Activated T-cell treated with anti-CD3 and anti-CD28 coated beads for 1 hour (primary cell): Measurements from ENCODE around the gene TRAPPC14.
"Not testable (repeated sequence)": the region's sequence is repeated elsewhere in the genome, so short reads cannot be mapped to it uniquely, and the experiment has no call there.

ENCODE experiments used
- DNase-seq: peaks from one replicate; pipeline ENCODE4 v3.0.0-alpha.2; 2020; ENCODE audit warnings: low read depth

The TRAPPC14 gene

GRCh38 chr7:100158229-100159098, at the start of gene TRAPPC14:
TRAPPC14 (minus strand) TSS chr7:100158723; CDS start chr7:100158499, 224 bp downstream.
- peak; percentile 90 for DNase-seq

GRCh38 chr7:100204454-100204853, 45.9 kb upstream of the TRAPPC14 start:
- no peak for DNase-seq

- DNase-seq, result no peak
Observed at GRCh38 chr7:100200693-100201092, 42.2 kb upstream of the TRAPPC14 start.

GRCh38 chr7:100198266-100198665, 39.7 kb upstream of the TRAPPC14 start:
- DNase-seq, result no peak

- DNase-seq, result not testable (repeated sequence)
Observed at GRCh38 chr7:100195901-100196322, 37.4 kb upstream of the TRAPPC14 start.

- no peak for DNase-seq
Observed at GRCh38 chr7:100195222-100195621, 36.7 kb upstream of the TRAPPC14 start.

- DNase-seq, result no peak
Observed at GRCh38 chr7:100192969-100193368, 34.4 kb upstream of the TRAPPC14 start.

- DNase-seq, result not testable (repeated sequence)
Observed at GRCh38 chr7:100192281-100192862, 33.8 kb upstream of the TRAPPC14 start.

- no peak for DNase-seq
Observed at GRCh38 chr7:100191775-100192174, 33.3 kb upstream of the TRAPPC14 start.

- no peak for DNase-seq
Observed at GRCh38 chr7:100190048-100190711, 31.7 kb upstream of the TRAPPC14 start.

GRCh38 chr7:100189061-100189460, 30.5 kb upstream of the TRAPPC14 start:
- no peak for DNase-seq

GRCh38 chr7:100185726-100186125, 27.2 kb upstream of the TRAPPC14 start:
- DNase-seq, result no peak

GRCh38 chr7:100183090-100183489, 24.6 kb upstream of the TRAPPC14 start:
- not testable (repeated sequence) for DNase-seq

GRCh38 chr7:100182616-100183015, 24.1 kb upstream of the TRAPPC14 start:
- DNase-seq, result not testable (repeated sequence)

- not testable (repeated sequence) for DNase-seq
Observed at GRCh38 chr7:100180084-100180483, 21.6 kb upstream of the TRAPPC14 start.

- peak; percentile 96 for DNase-seq
Observed at GRCh38 chr7:100177045-100178001, 18.8 kb upstream of the TRAPPC14 start, which contains the start of the genes GPC2 and STAG3. GPC2 (minus strand) TSS chr7:100177381; CDS start chr7:100177199, 182 bp downstream. STAG3 (plus strand) TSS chr7:100177918; CDS start chr7:100180557, 2,639 bp downstream.

- no peak for DNase-seq
Observed at GRCh38 chr7:100176096-100177044, 17.8 kb upstream of the TRAPPC14 start.

- DNase-seq, result no peak
Observed at GRCh38 chr7:100175296-100175935, 16.9 kb upstream of the TRAPPC14 start.

GRCh38 chr7:100174582-100174981, 16.1 kb upstream of the TRAPPC14 start:
- DNase-seq, result no peak
